Esophagus muscularis mucosa (tissue), 4 donors: ENCODE results near the gene DPP4.

ENCODE experiments used
- EP300 ChIP-seq: sonication (generic); formaldehyde crosslinking; IDR thresholded peaks from one replicate; pipeline ENCODE4 v1.6.1; 2017; ENCODE audit warnings: antibody characterized with exemption
- POLR2A ChIP-seq: fragments of 450-650 bp; IDR thresholded peaks from one replicate; pipeline ENCODE4 v1.6.1; 2017; ENCODE audit warnings: antibody characterized with exemption, moderate library complexity, mild to moderate bottlenecking, low read depth
- TF ChIP-seq, protein P1 (sequence below), 3 experiments: fragments of 200-600 bp in 2 of 3; fragments of 450-650 bp in 1 of 3; sonication (generic) in 2 of 3; IDR thresholded peaks; one replicate each; pipeline ENCODE4 v1.5.1; 2017 to 2019; ENCODE audit warnings: antibody characterized with exemption in 3 of 3, mild to moderate bottlenecking in 2 of 3, moderate library complexity in 1 of 3

DNA sequence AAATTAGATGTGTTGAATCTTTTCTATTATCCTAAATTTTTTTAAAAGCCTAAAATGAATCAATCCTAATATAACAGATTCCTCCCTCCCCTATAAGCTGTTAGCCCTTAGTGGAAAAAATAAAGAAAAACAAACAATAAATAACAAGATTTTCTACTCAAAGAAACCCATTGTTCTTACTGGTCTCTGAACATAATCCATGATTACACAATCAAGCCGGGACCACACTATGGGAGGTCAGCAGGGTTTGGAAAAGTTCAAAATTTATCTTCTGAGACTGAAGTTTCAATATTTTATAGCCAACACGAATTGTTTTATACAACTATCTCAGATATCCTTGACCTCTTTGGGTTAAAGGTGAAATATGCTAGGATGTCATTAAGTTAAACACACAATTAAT, 57.9 kb downstream of the DPP4 start:
- TF ChIP-seq, protein P1, sequence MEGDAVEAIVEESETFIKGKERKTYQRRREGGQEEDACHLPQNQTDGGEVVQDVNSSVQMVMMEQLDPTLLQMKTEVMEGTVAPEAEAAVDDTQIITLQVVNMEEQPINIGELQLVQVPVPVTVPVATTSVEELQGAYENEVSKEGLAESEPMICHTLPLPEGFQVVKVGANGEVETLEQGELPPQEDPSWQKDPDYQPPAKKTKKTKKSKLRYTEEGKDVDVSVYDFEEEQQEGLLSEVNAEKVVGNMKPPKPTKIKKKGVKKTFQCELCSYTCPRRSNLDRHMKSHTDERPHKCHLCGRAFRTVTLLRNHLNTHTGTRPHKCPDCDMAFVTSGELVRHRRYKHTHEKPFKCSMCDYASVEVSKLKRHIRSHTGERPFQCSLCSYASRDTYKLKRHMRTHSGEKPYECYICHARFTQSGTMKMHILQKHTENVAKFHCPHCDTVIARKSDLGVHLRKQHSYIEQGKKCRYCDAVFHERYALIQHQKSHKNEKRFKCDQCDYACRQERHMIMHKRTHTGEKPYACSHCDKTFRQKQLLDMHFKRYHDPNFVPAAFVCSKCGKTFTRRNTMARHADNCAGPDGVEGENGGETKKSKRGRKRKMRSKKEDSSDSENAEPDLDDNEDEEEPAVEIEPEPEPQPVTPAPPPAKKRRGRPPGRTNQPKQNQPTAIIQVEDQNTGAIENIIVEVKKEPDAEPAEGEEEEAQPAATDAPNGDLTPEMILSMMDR (IDR thresholded peaks at IDR 0.05): no peak
- TF ChIP-seq POLR2A: no peak
- no peak for TF ChIP-seq EP300
